NB4 (cell line): ENCODE results near the gene SLC16A9.

Experiments
- POLR2A ChIP-seq: IDR thresholded peaks from 2 replicates; pipeline ENCODE4 v1.6.1; 2011; ENCODE audit warnings: mild to moderate bottlenecking; ENCODE audit not compliant: insufficient read length; ENCODE audit errors: extremely low read depth
- TF ChIP-seq, protein P1 (sequence below): IDR thresholded peaks from one replicate; pipeline ENCODE4 v1.5.1; 2012; ENCODE audit warnings: low read depth, low read length

DNA sequence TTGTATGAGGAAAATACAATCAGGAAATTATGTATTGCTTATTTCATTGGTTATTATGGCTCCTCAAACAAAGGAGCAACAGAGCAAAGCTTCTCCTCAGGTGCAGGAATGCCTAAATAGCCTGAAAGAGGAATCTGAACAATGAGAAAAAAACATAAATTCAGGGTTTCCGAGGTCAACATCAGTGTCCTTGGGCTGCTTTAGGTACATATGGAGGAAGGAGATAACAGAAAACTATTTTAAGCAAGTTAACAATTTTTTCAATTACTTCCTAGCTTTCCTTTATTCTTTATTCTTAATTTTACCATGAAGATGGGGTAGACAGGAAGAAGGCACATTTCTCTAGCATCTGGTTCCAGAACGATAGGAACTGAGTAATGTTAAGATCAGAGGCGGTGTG, 14.0 kb downstream of the SLC16A9 start:
- TF ChIP-seq POLR2A = no peak
- TF ChIP-seq, protein P1, sequence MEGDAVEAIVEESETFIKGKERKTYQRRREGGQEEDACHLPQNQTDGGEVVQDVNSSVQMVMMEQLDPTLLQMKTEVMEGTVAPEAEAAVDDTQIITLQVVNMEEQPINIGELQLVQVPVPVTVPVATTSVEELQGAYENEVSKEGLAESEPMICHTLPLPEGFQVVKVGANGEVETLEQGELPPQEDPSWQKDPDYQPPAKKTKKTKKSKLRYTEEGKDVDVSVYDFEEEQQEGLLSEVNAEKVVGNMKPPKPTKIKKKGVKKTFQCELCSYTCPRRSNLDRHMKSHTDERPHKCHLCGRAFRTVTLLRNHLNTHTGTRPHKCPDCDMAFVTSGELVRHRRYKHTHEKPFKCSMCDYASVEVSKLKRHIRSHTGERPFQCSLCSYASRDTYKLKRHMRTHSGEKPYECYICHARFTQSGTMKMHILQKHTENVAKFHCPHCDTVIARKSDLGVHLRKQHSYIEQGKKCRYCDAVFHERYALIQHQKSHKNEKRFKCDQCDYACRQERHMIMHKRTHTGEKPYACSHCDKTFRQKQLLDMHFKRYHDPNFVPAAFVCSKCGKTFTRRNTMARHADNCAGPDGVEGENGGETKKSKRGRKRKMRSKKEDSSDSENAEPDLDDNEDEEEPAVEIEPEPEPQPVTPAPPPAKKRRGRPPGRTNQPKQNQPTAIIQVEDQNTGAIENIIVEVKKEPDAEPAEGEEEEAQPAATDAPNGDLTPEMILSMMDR = no peak
